Stimulated activated CD4-positive, alpha-beta T cell treated with anti-CD3 and anti-CD28 coated beads, TNF-alpha, amount 100 ng/mL, for 4 hours (primary cell): ENCODE results near the gene TMEM134.

Experiments used
- DNase-seq, 3 experiments: peaks; one replicate each; pipeline ENCODE4 v3.0.0-alpha.2; 2020; ENCODE audit warnings: low read depth in 3 of 3

The TMEM134 gene

DNA sequence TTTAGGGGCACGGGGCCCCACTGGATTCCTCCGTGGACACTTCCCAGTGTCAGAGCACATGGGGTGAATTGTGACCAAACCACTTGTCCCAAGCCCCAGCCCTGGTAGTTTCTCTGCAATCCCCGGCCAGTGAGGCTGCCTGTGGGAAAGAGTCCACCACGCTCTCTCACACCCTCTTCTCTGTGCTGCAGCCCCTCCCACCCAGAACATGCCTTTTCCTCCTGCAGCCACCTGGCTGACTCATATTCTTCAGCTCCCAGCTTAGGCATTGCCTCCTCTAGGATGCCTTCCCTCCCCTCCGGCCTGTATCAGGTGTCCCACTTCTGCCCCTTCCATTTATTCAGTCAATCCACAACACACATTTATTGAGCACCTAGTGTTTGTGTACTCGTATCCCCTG, 46.2 kb downstream of the TMEM134 start:
- no peak for DNase-seq

DNA sequence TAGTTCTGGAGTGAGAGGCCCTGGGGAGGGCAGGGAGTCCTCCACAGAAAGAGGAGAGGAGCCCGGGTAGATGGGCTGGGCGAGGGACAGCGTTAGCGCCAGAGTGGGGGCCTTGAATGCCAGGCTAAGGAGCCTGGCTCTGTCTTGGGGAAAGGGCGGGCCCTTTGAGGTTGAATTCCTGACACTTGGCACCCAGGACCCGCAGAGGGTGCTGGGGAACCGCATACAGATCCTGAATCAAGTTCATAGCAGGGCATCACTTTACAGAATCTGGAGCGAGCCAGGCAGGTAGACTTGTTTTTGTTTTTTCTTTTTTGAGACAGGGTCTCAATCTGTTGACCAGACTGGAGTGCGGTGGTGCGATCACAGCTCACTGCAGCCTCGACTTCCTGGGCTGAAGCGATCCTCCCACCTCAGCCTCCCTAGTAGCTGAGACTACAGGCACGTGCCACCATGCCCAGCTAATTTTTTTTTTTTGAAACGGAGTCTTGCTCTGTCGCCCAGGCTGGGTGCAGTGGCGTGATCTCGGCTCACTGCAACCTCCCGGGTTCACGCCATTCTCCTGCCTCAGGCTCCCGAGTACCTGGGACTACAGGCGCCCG, 47.5 kb downstream of the TMEM134 start:
- no peak for DNase-seq

- peak; percentile 98 to 99 (median 98) for DNase-seq
Observed at GRCh38 chr11:67420646-67421429, 48.2 kb downstream of the TMEM134 start.

GRCh38 chr11:67420147-67420645, 48.9 kb downstream of the TMEM134 start:
- DNase-seq, result no peak

DNA sequence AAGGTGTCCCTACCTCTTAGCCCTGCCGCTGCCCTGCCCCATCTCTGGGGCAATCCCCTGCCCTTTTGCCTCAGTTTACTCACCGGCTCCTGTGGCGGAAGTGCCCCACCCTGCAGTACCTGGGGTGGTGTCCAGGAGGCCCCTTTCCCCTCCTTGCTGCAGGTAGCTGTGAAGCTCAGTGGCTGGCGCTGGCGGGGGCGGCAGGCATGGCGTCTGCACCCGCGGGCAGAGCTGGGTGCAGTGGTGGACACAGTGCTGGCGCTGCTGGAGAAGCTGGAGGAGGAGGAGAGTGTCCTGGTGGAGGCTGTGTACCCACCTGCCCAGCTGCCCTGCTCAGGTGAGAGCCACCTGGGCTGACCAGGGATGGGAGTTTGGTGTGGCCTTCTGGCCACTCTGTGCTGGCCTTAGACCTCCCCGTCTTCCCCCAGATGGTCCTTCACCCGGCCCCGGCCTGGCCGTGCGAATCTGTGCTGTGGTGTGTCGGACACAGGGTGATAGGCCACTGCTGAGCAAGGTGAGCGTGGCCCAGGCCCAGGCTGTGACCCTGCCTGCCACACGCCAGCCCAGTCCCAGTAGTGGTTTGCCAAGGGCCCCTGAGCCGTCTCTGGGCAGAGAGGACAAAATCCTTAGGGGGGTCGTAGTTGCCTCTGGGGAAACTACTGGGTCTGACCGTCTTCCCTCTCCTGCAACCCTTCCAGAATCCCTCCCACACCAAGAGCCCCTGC, 49.6 kb downstream of the TMEM134 start:
- DNase-seq, result no peak

GRCh38 chr11:67418476-67419281, 50.4 kb downstream of the TMEM134 start:
- no peak for DNase-seq

GRCh38 chr11:67417425-67417824, 51.6 kb downstream of the TMEM134 start:
- no peak for DNase-seq

- peak in 2 of 3 experiments; percentile 58 to 73 for DNase-seq
Observed at GRCh38 chr11:67416416-67417335, 52.4 kb downstream of the TMEM134 start.

- DNase-seq, result no peak
Observed at GRCh38 chr11:67415501-67416304, 53.3 kb downstream of the TMEM134 start, which contains the start of gene CARNS1. TSS of gene CARNS1 (plus strand) at chr11:67415678. CDS start at chr11:67416200, 522 bp downstream.

DNA sequence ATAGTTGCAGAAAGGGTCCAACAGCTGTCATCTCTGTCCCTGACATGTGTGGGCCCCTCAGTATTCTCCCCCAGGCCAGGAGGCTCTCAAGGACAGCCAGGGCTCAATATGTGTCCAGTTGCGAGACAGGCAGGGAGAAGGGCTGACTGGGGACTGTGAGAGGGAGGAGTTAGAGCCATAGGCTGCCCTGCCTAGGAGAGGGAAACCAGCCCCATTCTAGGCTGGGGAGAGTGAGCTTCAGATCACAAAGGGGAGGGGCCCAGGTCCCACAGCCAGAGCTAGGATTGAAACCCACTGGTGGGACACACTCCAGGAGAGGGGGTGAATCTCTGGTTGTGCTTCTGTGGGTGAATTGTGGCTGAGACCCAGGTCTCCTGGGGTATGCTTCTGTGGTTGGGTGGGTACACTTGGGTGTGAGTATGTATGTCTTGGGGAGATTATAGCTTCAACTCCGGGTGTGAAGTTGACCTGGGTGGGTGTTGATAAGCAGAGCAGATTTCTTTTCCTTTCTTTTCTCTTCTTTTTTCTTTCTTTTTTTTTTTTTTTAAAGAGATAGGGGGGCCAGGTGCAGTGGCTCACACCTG, 55.7 kb downstream of the TMEM134 start:
- DNase-seq, result no peak

- DNase-seq, result no peak
Observed at GRCh38 chr11:67412495-67413179, 56.4 kb downstream of the TMEM134 start.

GRCh38 chr11:67411785-67412152, 57.3 kb downstream of the TMEM134 start:
- DNase-seq, result no peak
